D721Med (cell line): ENCODE results near the gene CLCN7.
"Not testable (repeated sequence)": the region's sequence is repeated elsewhere in the genome, so short reads cannot be mapped to it uniquely, and the experiment has no call there.

ENCODE experiments used
- DNase-seq: peaks from one replicate; pipeline ENCODE4 v3.0.0; 2011; ENCODE audit warnings: low spot score; ENCODE audit not compliant: insufficient read length
- FAIRE-seq: peaks from 2 replicates; lab custom pipeline; 2011; peaks lifted over from hg19 to GRCh38; lab: Jason Lieb, UNC
- TF ChIP-seq, protein P1 (sequence below): IDR thresholded peaks from 2 replicates; pipeline ENCODE4 v1.5.1; 2012; ENCODE audit warnings: mild to moderate bottlenecking, control low read depth; ENCODE audit not compliant: insufficient read depth; ENCODE audit errors: missing control alignments

CLCN7 gene

DNA sequence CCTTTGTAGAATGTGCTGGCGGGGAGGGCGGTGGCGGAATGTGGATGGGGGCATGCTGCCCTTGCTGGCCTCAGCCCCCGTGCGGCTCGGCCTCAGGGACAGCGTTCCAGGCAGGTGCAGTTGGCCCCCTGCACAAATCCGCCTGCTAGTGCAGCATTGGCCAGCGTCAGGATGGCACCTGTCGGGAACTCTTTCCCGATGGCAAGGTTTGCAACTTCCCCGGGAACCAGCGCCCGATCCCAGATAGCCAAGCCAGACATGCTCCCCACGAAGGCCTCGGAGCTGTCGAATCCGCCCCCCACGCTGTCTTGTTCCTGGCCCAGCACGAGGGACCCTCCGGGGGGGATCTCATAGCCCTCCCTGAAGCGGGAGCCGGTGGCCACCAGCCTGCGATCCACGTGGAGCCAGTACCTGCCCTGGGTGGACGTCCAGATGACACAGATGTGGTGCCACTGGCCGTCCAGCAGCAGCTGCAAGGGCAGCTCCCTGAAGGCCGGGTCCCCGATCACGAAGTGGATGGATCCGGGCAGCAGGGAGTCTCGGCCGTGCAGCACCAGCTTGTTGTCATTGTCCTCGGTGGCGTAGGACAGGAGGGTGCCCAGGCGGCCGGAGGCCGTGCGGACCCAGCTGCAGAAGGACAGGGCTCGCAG lies 11.1 kb upstream of the CLCN7 start:
- no peak for FAIRE-seq
- TF ChIP-seq, protein P1, sequence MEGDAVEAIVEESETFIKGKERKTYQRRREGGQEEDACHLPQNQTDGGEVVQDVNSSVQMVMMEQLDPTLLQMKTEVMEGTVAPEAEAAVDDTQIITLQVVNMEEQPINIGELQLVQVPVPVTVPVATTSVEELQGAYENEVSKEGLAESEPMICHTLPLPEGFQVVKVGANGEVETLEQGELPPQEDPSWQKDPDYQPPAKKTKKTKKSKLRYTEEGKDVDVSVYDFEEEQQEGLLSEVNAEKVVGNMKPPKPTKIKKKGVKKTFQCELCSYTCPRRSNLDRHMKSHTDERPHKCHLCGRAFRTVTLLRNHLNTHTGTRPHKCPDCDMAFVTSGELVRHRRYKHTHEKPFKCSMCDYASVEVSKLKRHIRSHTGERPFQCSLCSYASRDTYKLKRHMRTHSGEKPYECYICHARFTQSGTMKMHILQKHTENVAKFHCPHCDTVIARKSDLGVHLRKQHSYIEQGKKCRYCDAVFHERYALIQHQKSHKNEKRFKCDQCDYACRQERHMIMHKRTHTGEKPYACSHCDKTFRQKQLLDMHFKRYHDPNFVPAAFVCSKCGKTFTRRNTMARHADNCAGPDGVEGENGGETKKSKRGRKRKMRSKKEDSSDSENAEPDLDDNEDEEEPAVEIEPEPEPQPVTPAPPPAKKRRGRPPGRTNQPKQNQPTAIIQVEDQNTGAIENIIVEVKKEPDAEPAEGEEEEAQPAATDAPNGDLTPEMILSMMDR: no peak
- no peak for DNase-seq

DNA sequence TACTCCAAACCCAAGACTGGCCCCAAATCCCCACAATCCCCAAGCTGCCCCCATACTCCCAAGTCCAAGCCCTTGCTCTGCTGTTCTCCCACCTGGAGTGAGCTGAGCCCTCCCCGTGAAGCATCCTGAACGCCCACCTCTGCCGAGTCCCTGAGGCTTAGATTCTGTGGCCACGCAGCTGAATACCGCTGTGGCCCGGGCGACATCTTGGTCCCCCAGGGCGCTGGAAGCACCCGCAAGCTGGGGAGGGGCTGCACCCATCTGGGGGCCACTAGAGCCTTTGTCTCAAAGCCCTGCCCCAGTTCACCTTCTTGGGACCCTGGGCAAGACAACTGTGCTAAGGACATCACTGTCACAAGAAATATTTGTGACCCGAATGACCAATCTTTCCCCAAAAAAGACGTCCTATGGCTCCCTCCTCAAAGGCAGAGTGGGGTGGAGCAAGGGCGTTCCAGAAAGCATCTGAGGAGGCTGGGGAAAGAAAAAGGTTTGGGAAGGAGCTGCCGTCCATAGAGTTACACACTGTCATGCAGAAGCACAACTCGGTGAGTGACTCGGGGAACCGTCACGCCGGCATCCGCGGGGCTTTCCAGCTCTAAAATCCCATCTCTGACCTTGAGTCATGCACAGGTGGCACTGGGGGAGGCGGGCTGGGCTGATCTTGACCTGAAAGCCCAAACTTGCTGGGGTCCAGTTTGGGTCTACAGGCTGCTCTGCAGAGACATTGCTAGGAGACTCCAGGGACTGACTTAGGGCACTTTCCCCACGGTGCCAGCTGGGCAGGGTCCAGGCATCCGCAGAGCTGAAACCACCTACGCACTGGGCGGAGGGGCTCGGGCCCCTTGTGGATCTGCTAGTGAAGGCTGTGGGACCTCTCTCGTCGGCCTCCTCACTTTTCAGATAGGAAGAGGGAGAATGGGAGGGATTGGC lies 7.3 kb upstream of the CLCN7 start:
- FAIRE-seq (no peak), DNase-seq (no peak)
- TF ChIP-seq, protein P1: no peak

DNA sequence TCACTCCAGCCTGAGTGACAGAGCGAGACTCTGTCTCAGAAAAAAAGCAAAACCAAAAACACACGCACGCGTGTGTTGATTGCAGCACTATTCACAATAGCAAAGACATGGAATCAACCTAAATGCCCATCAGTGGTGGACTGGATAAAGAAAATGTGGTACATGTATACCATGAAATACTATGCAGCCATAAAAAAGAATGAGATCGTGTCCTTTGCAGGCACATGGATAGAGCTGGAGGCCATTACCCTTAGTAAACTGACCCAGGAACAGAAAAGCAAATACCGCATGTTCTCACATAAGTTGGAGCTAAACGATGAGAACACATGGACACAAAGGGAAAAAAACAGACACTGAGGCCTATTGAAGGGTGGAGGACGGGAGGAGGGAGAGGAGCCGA lies 4.1 kb upstream of the CLCN7 start:
- FAIRE-seq, DNase-seq: not testable (repeated sequence)

DNA sequence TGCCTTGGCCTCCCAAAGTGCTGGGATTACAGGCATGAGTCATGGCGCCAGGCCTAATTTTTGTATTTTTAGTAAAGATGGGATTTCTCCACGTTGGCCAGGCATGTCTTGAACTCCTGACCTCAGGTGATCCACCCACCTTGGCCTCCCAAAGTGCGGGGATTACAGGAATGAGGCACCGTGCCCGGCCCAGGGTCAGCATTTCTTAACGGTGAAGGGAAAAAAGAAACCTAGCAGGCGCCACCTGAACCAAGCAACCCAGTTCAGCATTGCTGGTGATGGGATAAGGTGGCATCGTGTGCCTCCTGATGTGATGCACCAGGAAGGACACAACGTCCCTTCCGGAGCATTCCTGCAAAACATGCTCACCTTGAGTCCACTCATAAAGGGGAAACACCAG lies 2.2 kb upstream of the CLCN7 start:
- DNase-seq (no peak), FAIRE-seq (no peak)
- TF ChIP-seq, protein P1: no peak

DNA sequence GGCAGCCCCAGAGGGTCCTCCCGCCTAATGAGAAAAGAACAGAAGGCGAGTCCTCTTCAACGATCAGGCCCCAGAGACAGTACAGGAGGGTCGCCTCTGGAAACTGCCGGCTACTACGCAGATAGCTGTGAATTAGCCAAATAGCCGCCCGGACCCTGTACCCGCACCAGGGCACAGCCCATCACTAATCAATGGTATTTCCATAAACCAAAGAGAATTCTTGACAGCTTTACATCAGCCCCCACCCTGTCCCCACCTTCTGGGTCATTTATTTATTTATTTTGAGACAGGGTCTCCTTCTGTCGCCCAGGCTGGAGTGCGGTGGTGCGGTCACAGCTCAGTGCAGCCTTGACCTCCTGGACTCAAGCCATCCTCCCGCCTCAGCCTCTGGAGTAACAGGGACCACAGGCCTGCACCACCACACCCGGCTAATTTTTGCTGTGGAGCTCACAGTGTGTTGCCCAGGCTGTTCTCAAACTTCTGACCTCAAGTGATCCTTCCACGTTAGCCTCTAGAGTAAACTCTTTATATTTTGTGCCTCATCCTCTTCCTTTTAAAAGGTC lies 805 bp upstream of the CLCN7 start:
- DNase-seq (no peak), FAIRE-seq (no peak)
- TF ChIP-seq, protein P1: no peak

DNA sequence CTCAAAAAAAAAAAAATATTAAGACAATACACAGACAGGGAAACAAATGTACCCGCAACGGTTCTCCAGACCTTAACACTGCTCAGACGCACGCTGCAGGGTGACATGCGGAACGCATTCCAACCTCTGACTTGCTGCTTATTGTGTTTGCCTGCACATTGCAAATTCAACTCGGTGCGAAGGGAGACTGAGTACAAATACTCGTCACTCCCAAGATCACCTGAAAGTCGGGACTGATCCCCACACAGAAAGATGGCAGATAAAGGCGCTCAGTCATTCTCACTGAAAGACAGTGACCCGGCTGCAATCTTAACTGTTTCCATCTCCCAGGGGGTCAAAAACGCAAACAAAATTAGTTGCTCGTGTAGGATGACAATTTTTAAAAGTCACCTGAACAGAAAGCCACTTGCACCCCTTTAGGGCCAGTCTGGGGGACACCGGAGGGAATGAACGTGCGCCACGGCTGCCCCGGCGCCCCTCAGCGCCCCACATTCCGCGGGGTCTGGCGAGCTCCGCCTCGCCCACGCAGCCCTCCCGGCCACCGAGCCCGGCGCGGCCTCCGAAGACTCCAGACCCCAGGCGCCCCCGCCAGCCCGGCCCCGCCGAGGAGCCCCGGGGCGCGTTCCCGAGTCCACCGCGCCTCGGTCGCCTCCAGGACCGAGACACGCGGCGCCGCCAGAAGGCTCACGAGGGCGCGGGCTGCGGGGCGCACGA lies 589 bp downstream of the CLCN7 start:
- DNase-seq (no peak), FAIRE-seq (no peak)
- TF ChIP-seq, protein P1: no peak

DNA sequence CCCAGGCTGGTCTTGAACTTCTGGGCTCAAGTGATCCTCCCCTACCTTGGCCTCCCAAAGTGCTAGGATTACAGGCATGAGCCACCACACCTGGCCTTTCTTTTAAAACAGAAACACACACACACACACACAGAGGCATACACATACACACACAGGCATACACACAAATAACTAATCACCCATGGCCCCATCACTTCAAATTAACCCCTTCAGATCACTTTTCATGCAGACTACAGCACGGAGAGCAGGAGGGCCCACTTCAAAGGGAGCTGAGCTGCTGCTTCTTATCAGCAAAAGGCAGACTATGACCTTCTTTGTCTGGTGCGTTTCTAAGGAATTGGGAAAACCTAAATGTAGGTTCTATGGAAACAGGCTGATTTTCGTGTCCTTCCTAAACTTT lies 1.9 kb downstream of the CLCN7 start:
- no peak for DNase-seq
- TF ChIP-seq, protein P1: no peak
- FAIRE-seq: no peak
